Progenitor cell of endocrine pancreas (in vitro differentiated cells): Measurements from ENCODE around the gene AP3B1. TPM values are rescaled to one million over a fixed set of nuclear protein-coding genes. Genes with fewer than 3 reads are reported as not detected.

Source experiments
- DNase-seq: peaks from one replicate; pipeline ENCODE4 v3.0.0; 2021; ENCODE audit warnings: low spot score; ENCODE audit not compliant: unreplicated experiment
- H3K27ac Mint-ChIP-seq: 2 replicates; pipeline ENCODE4 v1.8.0; 2021; ENCODE audit warnings: mild to moderate bottlenecking, moderate library complexity, mixed read lengths
- H3K27me3 Mint-ChIP-seq: 2 replicates; pipeline ENCODE4 v1.8.0; 2021; ENCODE audit warnings: mixed read lengths
- H3K36me3 Mint-ChIP-seq: 2 replicates; pipeline ENCODE4 v1.8.0; 2022; ENCODE audit warnings: mixed read lengths; ENCODE audit not compliant: insufficient read depth
- H3K4me1 Mint-ChIP-seq: 2 replicates; pipeline ENCODE4 v1.8.0; 2021; ENCODE audit warnings: low read depth, mixed read lengths
- H3K4me3 Mint-ChIP-seq: 2 replicates; pipeline ENCODE4 v1.8.0; 2021; ENCODE audit warnings: low read depth, mild to moderate bottlenecking, moderate library complexity, mixed read lengths
- H3K9me3 Mint-ChIP-seq: 2 replicates; pipeline ENCODE4 v1.8.0; 2021; ENCODE audit warnings: low read depth, mixed read lengths
- CTCF ChIP-seq: fragments of 200-600 bp; sonication (generic); IDR thresholded peaks from one replicate; pipeline ENCODE4 v1.5.0; 2021; ENCODE audit warnings: antibody characterized with exemption, mild to moderate bottlenecking; ENCODE audit not compliant: unreplicated experiment
- total RNA-seq: library from RNA; stranded (reverse); gene quantifications from 2 replicates; pipeline ENCODE4 v1.2.1, GENCODE V29; 2021

Gene AP3B1
- total RNA-seq, 1 donor from 2014 or later = 50.9 TPM

- DNase-seq = no peak
- no peak for TF ChIP-seq CTCF
- Mint-ChIP-seq H3K9me3 (no peaks in the 10 kb centered on the region), H3K27me3 (no peaks in the 10 kb centered on the region), H3K4me1 (peaks cover 2% of the 10 kb centered on the region), H3K36me3 (peaks cover 23% of the 10 kb centered on the region), H3K4me3 (no peak overlapping the region), H3K27ac (no peak overlapping the region)
Observed at GRCh38 chr5:78109891-78110324, 184.6 kb downstream of the AP3B1 start.

GRCh38 chr5:78108564-78108963 lies 185.9 kb downstream of the AP3B1 start:
- no peak overlapping the region for H3K4me3 Mint-ChIP-seq
- H3K27ac Mint-ChIP-seq = no peak overlapping the region
- no peak for DNase-seq
- peaks cover 20% of the 10 kb centered on the region for H3K36me3 Mint-ChIP-seq
- H3K27me3 Mint-ChIP-seq = no peaks in the 10 kb centered on the region
- no peak for TF ChIP-seq CTCF
- no peaks in the 10 kb centered on the region for H3K4me1 Mint-ChIP-seq
- H3K9me3 Mint-ChIP-seq = no peaks in the 10 kb centered on the region

- no peak overlapping the region for H3K27ac Mint-ChIP-seq
- no peaks in the 10 kb centered on the region for H3K4me1 Mint-ChIP-seq
Observed at GRCh38 chr5:78103232-78103918, 191.1 kb downstream of the AP3B1 start.

GRCh38 chr5:78102500-78102899 lies 192.0 kb downstream of the AP3B1 start:
- Mint-ChIP-seq H3K27me3 (no peaks in the 10 kb centered on the region), H3K4me1 (no peaks in the 10 kb centered on the region), H3K9me3 (no peaks in the 10 kb centered on the region), H3K27ac (no peak overlapping the region), H3K36me3 (peaks cover 31% of the 10 kb centered on the region), H3K4me3 (no peak overlapping the region)
- no peak for DNase-seq
- TF ChIP-seq CTCF = no peak

More at GRCh38 chr5:78103232-78103918, 191.1 kb downstream of the AP3B1 start:
- Mint-ChIP-seq H3K27me3 (no peaks in the 10 kb centered on the region), H3K36me3 (peaks cover 33% of the 10 kb centered on the region), H3K9me3 (no peaks in the 10 kb centered on the region), H3K4me3 (no peak overlapping the region)
- DNase-seq = no peak
- TF ChIP-seq CTCF = no peak

GRCh38 chr5:78095125-78095524 lies 199.4 kb downstream of the AP3B1 start:
- Mint-ChIP-seq H3K9me3 (no peaks in the 10 kb centered on the region), H3K27ac (no peak overlapping the region), H3K36me3 (peaks cover 36% of the 10 kb centered on the region), H3K27me3 (no peaks in the 10 kb centered on the region), H3K4me1 (no peaks in the 10 kb centered on the region), H3K4me3 (no peak overlapping the region)
- no peak for DNase-seq
- no peak for TF ChIP-seq CTCF
